AG04449 (cell line): Measurements from ENCODE around the gene CST3.

Experiments
- CTCF ChIA-PET: fragments of 350-600 bp; formaldehyde crosslinking; extraction: SDS; loops from one replicate; lab custom pipeline; 2021; ENCODE audit warnings: antibody characterized with exemption; lab: Yijun Ruan, JAX
- POLR2A ChIA-PET: fragments of 400-600, 350-600 bp; formaldehyde crosslinking; extraction: SDS; loops from one replicate; lab custom pipeline; 2020; ENCODE audit warnings: antibody characterized with exemption, inconsistent platforms; lab: Yijun Ruan, JAX
- DNase-seq: peaks from one replicate; pipeline ENCODE4 v3.0.0-alpha.2; 2010; ENCODE audit warnings: low read depth, low spot score
- H3K4me3 ChIP-seq: 2 replicates; pipeline ENCODE4 v1.5.1; 2011; ENCODE audit warnings: low read depth, mild to moderate bottlenecking, control low read depth, low read length
- TF ChIP-seq, protein P1 (sequence below): IDR thresholded peaks from one replicate; pipeline ENCODE4 v1.5.1; 2011; ENCODE audit warnings: mild to moderate bottlenecking, moderate library complexity, low read length, control low read depth, inconsistent platforms; ENCODE audit not compliant: insufficient read depth; ENCODE audit errors: missing control alignments

Gene CST3

DNA sequence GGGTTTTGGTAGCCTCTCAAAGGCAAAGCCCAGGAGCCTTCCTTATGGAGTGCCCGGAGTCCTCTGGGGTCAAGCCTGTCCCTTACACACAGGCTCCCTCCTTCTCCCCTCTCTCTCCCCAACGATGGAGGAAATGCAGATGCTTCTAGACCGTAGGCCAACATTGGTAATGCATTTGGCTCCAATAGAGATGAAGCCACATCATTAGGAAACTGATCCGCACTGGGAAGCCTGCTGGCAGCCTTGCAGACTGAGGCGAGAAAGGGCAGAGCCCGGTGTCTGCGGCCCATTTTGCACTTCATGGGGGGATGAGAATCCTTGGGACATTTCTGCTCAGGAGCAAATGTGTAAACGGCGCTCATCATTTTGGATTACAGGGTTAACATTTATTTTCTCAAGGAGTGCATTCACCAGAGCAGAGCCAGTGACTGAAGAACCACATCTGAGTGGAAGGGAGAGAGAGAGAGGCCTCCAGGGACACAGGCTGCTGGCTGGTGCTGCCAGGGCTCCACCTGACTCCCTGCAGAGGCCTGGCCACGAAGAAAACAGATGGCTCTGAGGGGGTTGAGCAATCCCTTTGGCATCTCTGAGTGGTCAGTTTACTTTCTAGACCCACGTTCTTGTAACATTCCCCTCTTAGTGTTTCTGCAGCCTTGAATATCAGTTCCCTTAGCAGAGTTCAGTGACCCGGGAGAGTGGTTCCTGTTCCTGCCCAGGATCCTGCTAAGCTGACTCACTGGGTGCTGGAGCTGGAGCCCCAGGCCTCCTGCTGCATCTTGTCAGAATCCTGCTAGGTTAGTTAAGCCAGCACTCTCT lies 4.4 kb upstream of the CST3 start:
- TF ChIP-seq, protein P1, sequence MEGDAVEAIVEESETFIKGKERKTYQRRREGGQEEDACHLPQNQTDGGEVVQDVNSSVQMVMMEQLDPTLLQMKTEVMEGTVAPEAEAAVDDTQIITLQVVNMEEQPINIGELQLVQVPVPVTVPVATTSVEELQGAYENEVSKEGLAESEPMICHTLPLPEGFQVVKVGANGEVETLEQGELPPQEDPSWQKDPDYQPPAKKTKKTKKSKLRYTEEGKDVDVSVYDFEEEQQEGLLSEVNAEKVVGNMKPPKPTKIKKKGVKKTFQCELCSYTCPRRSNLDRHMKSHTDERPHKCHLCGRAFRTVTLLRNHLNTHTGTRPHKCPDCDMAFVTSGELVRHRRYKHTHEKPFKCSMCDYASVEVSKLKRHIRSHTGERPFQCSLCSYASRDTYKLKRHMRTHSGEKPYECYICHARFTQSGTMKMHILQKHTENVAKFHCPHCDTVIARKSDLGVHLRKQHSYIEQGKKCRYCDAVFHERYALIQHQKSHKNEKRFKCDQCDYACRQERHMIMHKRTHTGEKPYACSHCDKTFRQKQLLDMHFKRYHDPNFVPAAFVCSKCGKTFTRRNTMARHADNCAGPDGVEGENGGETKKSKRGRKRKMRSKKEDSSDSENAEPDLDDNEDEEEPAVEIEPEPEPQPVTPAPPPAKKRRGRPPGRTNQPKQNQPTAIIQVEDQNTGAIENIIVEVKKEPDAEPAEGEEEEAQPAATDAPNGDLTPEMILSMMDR = no peak
- POLR2A ChIA-PET = no interaction called here
- H3K4me3 ChIP-seq = no peak overlapping the region
- peak; percentile 31 for DNase-seq
- CTCF ChIA-PET = interaction anchor here (1.0 kb wide), 1 partner anchor 198 kb away, joined by 3 read pairs; no protein-coding TSS in a partner anchor

DNA sequence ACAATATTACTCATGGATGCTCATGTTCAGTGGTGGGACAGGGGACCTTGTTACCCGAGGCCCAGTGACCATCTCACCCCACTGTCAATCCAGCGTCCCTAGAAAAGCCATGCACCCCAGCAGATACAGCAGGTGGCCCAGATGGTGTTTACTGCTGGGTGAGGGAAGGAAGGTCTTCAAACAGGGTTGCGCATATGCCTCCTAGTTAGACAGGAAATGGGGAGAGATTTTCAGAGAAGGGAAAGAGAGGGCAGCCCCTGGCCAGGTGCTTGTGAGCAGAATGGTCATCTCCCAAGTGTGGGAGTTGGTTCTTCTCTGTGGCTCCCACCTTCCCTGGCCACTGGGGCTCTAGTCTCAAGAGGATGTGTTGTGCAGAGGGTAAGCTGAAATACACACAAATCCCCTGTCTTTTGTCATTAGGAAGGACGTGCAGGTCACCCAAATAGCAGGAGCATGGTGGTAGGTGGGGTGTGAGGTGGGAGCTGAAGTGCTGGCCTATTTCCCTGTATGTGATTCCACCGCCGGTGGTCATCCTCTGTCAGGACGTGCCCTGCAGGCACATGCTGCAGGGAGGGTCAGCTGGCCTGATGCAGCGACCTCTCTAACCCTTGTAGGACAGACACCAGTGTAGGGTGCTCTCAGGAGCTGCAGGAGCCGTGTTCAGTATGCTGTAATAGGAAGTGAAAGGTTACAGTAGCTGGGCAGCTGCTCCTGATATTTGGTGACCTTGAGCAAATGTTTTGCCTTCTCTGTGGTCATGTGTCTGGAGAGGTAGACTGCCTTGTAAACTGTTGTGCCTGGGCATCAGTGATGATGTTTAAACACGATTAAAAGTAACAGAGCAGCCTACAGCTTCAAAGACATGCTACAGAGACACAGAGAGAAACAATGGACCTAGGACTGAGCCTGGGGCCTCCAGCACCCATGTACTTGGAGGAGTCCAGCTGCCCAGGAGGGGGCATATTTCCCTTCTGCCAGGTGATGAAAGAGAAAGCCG lies 3.2 kb upstream of the CST3 start:
- no peak overlapping the region for H3K4me3 ChIP-seq
- TF ChIP-seq, protein P1 = no peak
- CTCF ChIA-PET = no interaction called here
- POLR2A ChIA-PET = no interaction called here
- DNase-seq = no peak

DNA sequence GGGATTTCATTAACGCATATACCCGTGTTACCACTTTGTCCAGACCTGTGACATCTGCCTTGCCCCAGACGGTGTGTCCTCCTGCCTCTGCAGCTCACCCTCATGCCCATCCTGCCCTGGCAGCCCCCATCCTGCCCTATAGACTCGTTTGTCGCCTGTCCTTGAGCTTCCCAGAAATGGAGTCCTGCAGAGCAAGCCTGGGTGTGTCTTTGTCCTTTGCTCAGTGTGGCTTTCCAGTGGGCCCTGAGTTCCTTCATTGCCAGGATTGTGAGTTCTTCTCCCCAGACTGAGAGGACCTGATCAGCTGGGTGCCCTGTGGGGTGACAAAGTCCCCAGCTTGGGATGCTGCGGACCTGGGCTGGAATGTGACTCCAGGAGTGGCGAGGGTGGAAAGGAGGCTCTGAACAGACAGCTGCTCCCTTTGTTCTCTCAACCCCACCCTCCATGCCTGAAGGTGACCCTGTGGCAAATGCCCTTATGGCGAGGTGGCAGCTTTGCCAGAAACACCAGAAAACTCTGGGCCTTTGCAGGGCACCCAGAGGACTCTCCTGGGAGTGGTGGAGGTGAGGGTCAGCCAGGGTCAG lies 2.4 kb upstream of the CST3 start:
- DNase-seq = no peak
- CTCF ChIA-PET = no interaction called here
- TF ChIP-seq, protein P1 = no peak
- POLR2A ChIA-PET = no interaction called here
- H3K4me3 ChIP-seq = no peak overlapping the region

DNA sequence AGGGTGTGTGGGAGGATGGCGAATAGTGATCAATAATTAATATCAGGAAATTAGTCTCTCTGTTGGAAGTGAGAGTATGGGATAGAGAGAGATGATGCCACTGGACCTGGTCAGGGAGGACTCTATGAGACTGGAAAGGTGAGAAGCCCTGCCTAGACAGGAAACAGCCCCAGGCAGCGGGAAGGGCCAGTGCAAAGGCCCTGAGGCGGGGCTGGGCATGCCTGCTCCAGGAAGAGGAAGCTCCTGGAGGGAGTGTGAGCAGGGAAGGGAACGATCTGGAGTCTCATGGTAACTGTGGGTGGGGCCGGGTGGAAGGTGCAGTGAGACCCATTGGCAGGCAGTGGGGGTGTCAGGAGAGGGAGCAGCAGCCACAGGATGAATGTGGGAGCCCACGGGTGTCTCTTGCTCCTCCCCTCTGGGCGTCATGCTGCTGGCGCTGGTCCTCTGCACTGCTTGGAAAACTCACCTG lies 1.8 kb upstream of the CST3 start:
- no peak overlapping the region for H3K4me3 ChIP-seq
- TF ChIP-seq, protein P1 = no peak
- CTCF ChIA-PET = no interaction called here
- DNase-seq = no peak
- POLR2A ChIA-PET = no interaction called here

DNA sequence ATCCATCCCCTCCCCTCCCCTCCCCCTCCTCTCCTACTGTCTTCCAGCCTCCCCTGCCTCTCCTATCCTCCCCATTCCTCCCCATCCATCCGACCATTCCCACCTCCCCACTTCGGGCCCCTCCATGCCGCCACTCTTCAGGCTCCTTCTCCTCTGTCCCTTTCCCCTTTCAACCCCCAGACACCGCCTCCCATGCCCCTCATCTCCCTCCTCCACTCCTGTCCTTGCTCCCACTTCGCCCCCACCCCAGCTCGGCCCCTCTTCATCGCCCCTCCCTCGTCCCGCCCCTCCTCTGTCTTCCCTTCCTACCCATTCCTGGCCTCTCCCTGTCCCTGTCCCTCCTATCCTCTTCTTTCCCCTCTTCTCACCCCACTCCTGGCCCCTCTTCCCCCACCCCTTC lies 554 bp upstream of the CST3 start:
- DNase-seq = no peak
- no peak overlapping the region for H3K4me3 ChIP-seq
- TF ChIP-seq, protein P1 = no peak
- POLR2A ChIA-PET = interaction anchor here (0.5 to 1.7 kb wide), 5 partner anchors 9 to 283 kb away, joined by 3 to 11 read pairs (median 3); no protein-coding TSS in a partner anchor
- CTCF ChIA-PET = no interaction called here
